CD8-positive, alpha-beta memory T cell (primary cell): ENCODE results near the gene TBC1D16. TPM values are rescaled to one million over a fixed set of nuclear protein-coding genes. Genes with fewer than 3 reads are reported as not detected.
"Not testable (repeated sequence)": the region's sequence is repeated elsewhere in the genome, so short reads cannot be mapped to it uniquely, and the experiment has no call there.

Source experiments
- CTCF ChIA-PET: fragments of 350-600 bp; sonication (Branson Sonifier 250); formaldehyde crosslinking; loops from one replicate; lab custom pipeline; 2021; ENCODE audit warnings: antibody characterized with exemption; lab: Charles Lee
- POLR2A ChIA-PET: fragments of 350-600 bp; sonication (Branson Sonifier 250); formaldehyde crosslinking; loops from one replicate; lab custom pipeline; 2021; ENCODE audit warnings: antibody characterized with exemption; lab: Charles Lee
- DNase-seq, 5 donors: peaks; one replicate each; pipeline versions ENCODE4 v3.0.0 to v3.0.0-alpha.2; 2020 to 2022; ENCODE audit warnings: mixed read lengths in 1 of 5
- H3K27ac ChIP-seq: one replicate; pipeline ENCODE4 v1.7.0; 2013; ENCODE audit warnings: low read depth, mild to moderate bottlenecking, low read length, moderate library complexity
- H3K27me3 ChIP-seq: 2 replicates; pipeline ENCODE4 v1.7.0; 2013; ENCODE audit warnings: low read length, mild to moderate bottlenecking; ENCODE audit not compliant: insufficient read depth, poor library complexity, severe bottlenecking
- H3K36me3 ChIP-seq: 2 replicates; pipeline ENCODE4 v1.7.0; 2013; ENCODE audit warnings: mild to moderate bottlenecking, low read length, moderate library complexity; ENCODE audit not compliant: insufficient read depth
- H3K4me1 ChIP-seq: 2 replicates; pipeline ENCODE4 v1.7.0; 2013; ENCODE audit warnings: mild to moderate bottlenecking, low read length, moderate library complexity; ENCODE audit not compliant: insufficient read depth
- H3K4me3 ChIP-seq: 2 replicates; pipeline ENCODE4 v1.7.0; 2013; ENCODE audit warnings: mild to moderate bottlenecking, low read length
- H3K9me3 ChIP-seq: 2 replicates; pipeline ENCODE4 v1.7.0; 2013; ENCODE audit warnings: mild to moderate bottlenecking, low read length
- H3K27ac Mint-ChIP-seq, 8 donors: one replicate each; pipeline ENCODE4 v1.8.0; 2020 to 2021; ENCODE audit warnings: mixed read lengths in 8 of 8, mild to moderate bottlenecking in 6 of 8, inconsistent platforms in 3 of 8, moderate library complexity in 3 of 8
- H3K27me3 Mint-ChIP-seq, 2 donors: one replicate each; pipeline ENCODE4 v1.8.0; 2020 to 2021; ENCODE audit warnings: mixed read lengths in 2 of 2, mild to moderate bottlenecking in 1 of 2, moderate library complexity in 1 of 2
- H3K36me3 Mint-ChIP-seq, 3 donors: one replicate each; pipeline ENCODE4 v1.8.0; 2020 to 2021; ENCODE audit warnings: mixed read lengths in 3 of 3, inconsistent platforms in 1 of 3, mild to moderate bottlenecking in 1 of 3
- H3K4me1 Mint-ChIP-seq, 3 donors: one replicate each; pipeline ENCODE4 v1.8.0; 2020 to 2021; ENCODE audit warnings: mixed read lengths in 3 of 3, inconsistent platforms in 1 of 3, mild to moderate bottlenecking in 1 of 3
- H3K4me3 Mint-ChIP-seq, 7 donors: one replicate each; pipeline ENCODE4 v1.8.0; 2020 to 2021; ENCODE audit warnings: mixed read lengths in 7 of 7, mild to moderate bottlenecking in 6 of 7, moderate library complexity in 4 of 7, inconsistent platforms in 2 of 7
- H3K9me3 Mint-ChIP-seq, 5 donors: one replicate each; pipeline ENCODE4 v1.8.0; 2020 to 2022; ENCODE audit warnings: mixed read lengths in 5 of 5, mild to moderate bottlenecking in 3 of 5, moderate library complexity in 2 of 5, inconsistent platforms in 1 of 5
- polyA plus RNA-seq: library from polyadenylated mRNA; unstranded; fragments of 300-500 nt; fragmentation: Illumina TruSeq; gene quantifications from one replicate; pipeline ENCODE4 v1.2.3, GENCODE V29; 2021
- total RNA-seq, 2 experiments: library from RNA; stranded (reverse); gene quantifications; one replicate each; pipeline ENCODE4 v1.2.3, GENCODE V29; 2021

TBC1D16 gene
- total and polyA plus RNA-seq, 3 experiments from 2014 or later = 0.33 to 4.3 (median 3.5) TPM

DNA sequence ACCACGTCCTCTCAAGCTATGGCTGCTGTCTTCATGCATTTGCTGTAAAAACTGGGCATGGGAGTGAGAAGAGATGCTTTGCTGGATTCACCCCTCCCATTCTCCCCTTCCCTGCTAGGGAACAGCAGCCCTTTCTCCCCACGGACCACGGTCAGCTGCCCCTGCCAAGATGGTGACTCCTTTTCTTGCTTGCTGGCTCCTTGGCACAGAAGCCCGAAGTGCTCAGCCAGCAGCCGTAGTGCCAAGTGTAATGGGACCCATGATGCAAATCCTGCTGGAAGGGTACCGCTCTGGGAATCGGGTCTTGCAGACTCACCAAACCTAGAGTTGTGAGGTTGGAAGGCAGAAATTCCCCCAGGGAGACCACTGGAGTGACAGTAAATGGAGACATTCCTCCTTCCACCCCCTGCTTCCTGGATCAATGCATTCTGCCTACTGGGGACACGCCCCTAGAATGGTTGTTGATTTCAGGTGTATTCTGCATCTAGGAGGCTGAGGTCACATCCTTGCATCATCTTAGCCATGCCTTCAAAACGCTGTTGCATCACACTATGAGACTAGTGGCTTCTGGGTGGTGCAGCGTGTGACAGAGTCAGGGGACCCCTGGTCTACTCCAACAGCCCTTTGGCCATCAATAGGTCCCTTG, 133.4 kb downstream of the TBC1D16 start:
- no peaks in the 10 kb centered on the region for H3K4me1 ChIP-seq
- H3K27me3 ChIP-seq = peaks cover 8% of the 10 kb centered on the region
- H3K27ac ChIP-seq = no peak overlapping the region
- H3K36me3 ChIP-seq = no peaks in the 10 kb centered on the region
- no peak for DNase-seq
- Mint-ChIP-seq H3K27ac (no peak overlapping the region), H3K27me3 (peaks cover 15 to 44% of the 10 kb centered on the region in 2 donors), H3K4me1 (no peaks in the 10 kb centered on the region), H3K36me3 (no peaks in the 10 kb centered on the region), H3K9me3 (peaks cover 0 to 3% (median 0%) of the 10 kb centered on the region in 5 donors), H3K4me3 (no peak overlapping the region)
- H3K4me3 ChIP-seq = no peak overlapping the region
- ChIA-PET CTCF (no interaction called here), POLR2A (interaction anchor here (0.6 kb wide), 1 partner anchor 552 kb away, joined by 4 read pairs; no protein-coding TSS in a partner anchor)
- H3K9me3 ChIP-seq = no peaks in the 10 kb centered on the region

DNA sequence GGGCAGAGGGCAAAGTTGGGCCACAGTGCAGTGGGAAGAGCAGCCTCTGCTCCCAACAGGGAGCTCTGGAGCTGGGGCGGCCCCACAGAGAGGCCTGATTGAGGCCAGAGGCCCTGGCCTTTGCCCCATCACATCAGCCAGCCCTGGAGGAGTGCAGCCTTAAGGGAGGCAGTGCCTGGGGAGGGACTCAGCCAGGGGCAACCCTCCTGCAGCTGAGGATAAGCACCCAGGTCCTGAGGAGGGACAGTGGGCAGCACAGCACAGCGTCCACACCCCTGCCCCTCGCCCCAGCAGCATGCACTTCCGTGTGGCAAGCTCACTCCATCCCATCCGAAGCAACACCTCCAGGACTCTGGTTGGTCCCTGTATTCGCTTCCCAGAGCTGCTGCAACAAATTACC, 134.5 kb downstream of the TBC1D16 start:
- no peaks in the 10 kb centered on the region for H3K9me3 ChIP-seq
- no peak overlapping the region for H3K4me3 ChIP-seq
- no peak overlapping the region for H3K27ac ChIP-seq
- Mint-ChIP-seq H3K36me3 (no peaks in the 10 kb centered on the region), H3K27me3 (peaks cover 14 to 46% of the 10 kb centered on the region in 2 donors), H3K4me1 (no peaks in the 10 kb centered on the region), H3K9me3 (peaks cover 0 to 3% (median 0%) of the 10 kb centered on the region in 5 donors), H3K4me3 (no peak overlapping the region), H3K27ac (peak overlapping the region in 1 of 8 donors; percentile 28)
- H3K4me1 ChIP-seq = no peaks in the 10 kb centered on the region
- H3K36me3 ChIP-seq = no peaks in the 10 kb centered on the region
- POLR2A ChIA-PET = no interaction called here
- DNase-seq = no peak
- H3K27me3 ChIP-seq = peaks cover 8% of the 10 kb centered on the region
- CTCF ChIA-PET = no interaction called here

GRCh38 chr17:79899584-79899983, 136.1 kb downstream of the TBC1D16 start:
- no peaks in the 10 kb centered on the region for H3K36me3 Mint-ChIP-seq
- H3K27ac Mint-ChIP-seq = no peak overlapping the region
- no peaks in the 10 kb centered on the region for H3K4me1 ChIP-seq
- H3K9me3 ChIP-seq = no peaks in the 10 kb centered on the region
- H3K9me3 Mint-ChIP-seq = peaks cover 0 to 3% (median 0%) of the 10 kb centered on the region in 5 donors
- ChIA-PET POLR2A (no interaction called here), CTCF (no interaction called here)
- no peak for DNase-seq
- H3K27me3 ChIP-seq = peaks cover 4% of the 10 kb centered on the region
- H3K27ac ChIP-seq = no peak overlapping the region
- no peak overlapping the region for H3K4me3 ChIP-seq
- peaks cover 8 to 45% of the 10 kb centered on the region in 2 donors for H3K27me3 Mint-ChIP-seq
- H3K4me1 Mint-ChIP-seq = no peaks in the 10 kb centered on the region
- H3K36me3 ChIP-seq = no peaks in the 10 kb centered on the region
- no peak overlapping the region for H3K4me3 Mint-ChIP-seq

GRCh38 chr17:79897243-79898063, 138.2 kb downstream of the TBC1D16 start:
- H3K9me3 Mint-ChIP-seq = peaks cover 0 to 3% (median 0%) of the 10 kb centered on the region in 5 donors
- Histone ChIP-seq H3K9me3 (no peaks in the 10 kb centered on the region), H3K4me3 (no peak overlapping the region), H3K27ac (no peak overlapping the region), H3K27me3 (peaks cover 3% of the 10 kb centered on the region), H3K36me3 (no peaks in the 10 kb centered on the region), H3K4me1 (no peaks in the 10 kb centered on the region)
- H3K4me3 Mint-ChIP-seq = no peak overlapping the region
- CTCF ChIA-PET = no interaction called here
- H3K27ac Mint-ChIP-seq = no peak overlapping the region
- H3K36me3 Mint-ChIP-seq = no peaks in the 10 kb centered on the region
- no peak for DNase-seq
- H3K4me1 Mint-ChIP-seq = no peaks in the 10 kb centered on the region
- POLR2A ChIA-PET = no interaction called here
- H3K27me3 Mint-ChIP-seq = peaks cover 10 to 40% of the 10 kb centered on the region in 2 donors

DNA sequence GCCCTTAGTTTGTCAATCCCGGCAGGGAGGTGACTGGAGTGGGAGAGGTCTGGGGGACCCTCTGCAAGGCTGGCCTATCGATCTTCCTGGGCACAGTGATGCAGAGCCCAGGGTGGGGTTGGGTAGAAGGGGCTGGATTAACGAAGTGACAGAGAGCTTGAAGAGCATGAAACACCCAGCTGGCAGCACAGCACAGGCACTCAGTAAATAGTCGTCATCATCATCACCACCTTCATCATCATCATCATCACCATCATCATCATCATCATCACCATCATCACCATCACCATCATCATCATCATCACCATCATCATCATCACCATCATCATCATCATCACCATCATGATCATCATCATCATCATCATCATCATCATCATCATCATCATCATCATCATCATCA, 142.2 kb downstream of the TBC1D16 start:
- DNase-seq, CTCF ChIA-PET, H3K4me1 Mint-ChIP-seq, H3K4me3 Mint-ChIP-seq, H3K9me3 ChIP-seq, H3K9me3 Mint-ChIP-seq, H3K4me3 ChIP-seq, H3K27ac Mint-ChIP-seq, H3K36me3 ChIP-seq, H3K27ac ChIP-seq, H3K36me3 Mint-ChIP-seq, H3K4me1 ChIP-seq, POLR2A ChIA-PET: not testable (repeated sequence)
- peaks cover 24 to 51% of the 10 kb centered on the region in 2 donors for H3K27me3 Mint-ChIP-seq
- H3K27me3 ChIP-seq = peaks cover 15% of the 10 kb centered on the region

GRCh38 chr17:79892457-79893241, 143.0 kb downstream of the TBC1D16 start:
- Histone ChIP-seq H3K9me3 (no peaks in the 10 kb centered on the region), H3K27ac (no peak overlapping the region), H3K27me3 (peaks cover 15% of the 10 kb centered on the region), H3K4me1 (no peaks in the 10 kb centered on the region), H3K36me3 (no peaks in the 10 kb centered on the region), H3K4me3 (no peak overlapping the region)
- no peaks in the 10 kb centered on the region for H3K9me3 Mint-ChIP-seq
- no peak overlapping the region for H3K4me3 Mint-ChIP-seq
- no peak for DNase-seq
- peak overlapping the region in 2 of 8 donors; percentile 30 to 74 for H3K27ac Mint-ChIP-seq
- H3K27me3 Mint-ChIP-seq = peaks cover 24 to 52% of the 10 kb centered on the region in 2 donors
- no peaks in the 10 kb centered on the region for H3K36me3 Mint-ChIP-seq
- ChIA-PET CTCF (no interaction called here), POLR2A (no interaction called here)
- no peaks in the 10 kb centered on the region for H3K4me1 Mint-ChIP-seq

DNA sequence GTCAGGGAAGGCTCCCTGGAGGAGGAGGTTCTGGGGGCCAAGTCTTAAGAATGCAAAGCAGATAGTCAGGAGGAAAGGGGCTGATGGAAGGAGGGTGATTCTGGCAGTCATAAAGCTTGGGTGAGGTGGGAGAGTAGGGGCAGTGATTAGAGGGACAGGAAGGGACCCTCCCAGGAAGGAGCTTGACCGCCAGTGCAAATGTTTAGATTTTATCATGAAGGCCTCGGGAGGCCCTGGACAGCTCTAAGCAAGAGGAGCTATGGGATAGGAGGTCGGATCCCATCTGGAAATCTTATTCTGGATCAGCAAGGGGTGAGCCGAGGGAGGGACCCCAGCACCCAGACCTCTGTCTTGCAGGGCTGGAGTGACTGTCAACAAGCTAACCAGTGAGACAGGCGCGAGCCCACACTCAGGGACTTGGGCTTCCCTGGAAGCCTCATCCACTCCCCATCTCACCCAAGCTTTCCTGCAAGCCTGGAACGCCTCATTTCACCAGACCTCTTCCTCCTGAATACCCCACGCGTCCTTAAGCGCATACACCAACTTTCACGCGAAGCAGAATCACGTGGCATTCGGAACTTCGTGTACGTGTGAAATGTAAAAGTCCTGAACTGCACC, 144.4 kb downstream of the TBC1D16 start:
- no peak for DNase-seq

More for the DNA sequence above, 144.4 kb downstream of the TBC1D16 start:
- Mint-ChIP-seq H3K27ac (no peak overlapping the region), H3K36me3 (no peaks in the 10 kb centered on the region), H3K4me1 (no peaks in the 10 kb centered on the region), H3K9me3 (no peaks in the 10 kb centered on the region), H3K4me3 (no peak overlapping the region), H3K27me3 (peaks cover 27 to 56% of the 10 kb centered on the region in 2 donors)
- ChIA-PET CTCF (no interaction called here), POLR2A (no interaction called here)
- H3K4me3 ChIP-seq = no peak overlapping the region
- no peaks in the 10 kb centered on the region for H3K4me1 ChIP-seq
- peaks cover 18% of the 10 kb centered on the region for H3K27me3 ChIP-seq
- H3K27ac ChIP-seq = no peak overlapping the region
- H3K9me3 ChIP-seq = no peaks in the 10 kb centered on the region
- H3K36me3 ChIP-seq = no peaks in the 10 kb centered on the region
